Measurements from ENCODE around the gene OR10K1.

Gene OR10K1

GRCh38 chr1:158434741-158435140 lies 26.9 kb upstream of the OR10K1 start:
- no peak for TF ChIP-seq CTCF (IDR thresholded peaks at IDR 0.05; ENCODE audit: borderline replicate concordance, insufficient read depth, low read depth, low read length)
- H3K4me3 ChIP-seq (ENCODE audit: low read depth, low read length) = no peak overlapping the region

- TF ChIP-seq CTCF (IDR thresholded peaks at IDR 0.05; ENCODE audit: borderline replicate concordance, insufficient read depth, low read depth, low read length) = no peak
- no peak overlapping the region for H3K4me3 ChIP-seq (ENCODE audit: low read depth, low read length)
Measured at GRCh38 chr1:158445376-158445775, 16.3 kb upstream of the OR10K1 start.

GRCh38 chr1:158454537-158454936 lies 7.1 kb upstream of the OR10K1 start:
- TF ChIP-seq CTCF (IDR thresholded peaks at IDR 0.05; ENCODE audit: borderline replicate concordance, insufficient read depth, low read depth, low read length) = no peak
- H3K4me3 ChIP-seq (ENCODE audit: low read depth, low read length) = no peak overlapping the region

- no peak overlapping the region for H3K4me3 ChIP-seq (ENCODE audit: low read depth, low read length)
- TF ChIP-seq CTCF (IDR thresholded peaks at IDR 0.05; ENCODE audit: borderline replicate concordance, insufficient read depth, low read depth, low read length) = no peak
Measured at GRCh38 chr1:158457246-158457645, 4.4 kb upstream of the OR10K1 start.

- no peak for TF ChIP-seq CTCF (IDR thresholded peaks at IDR 0.05; ENCODE audit: borderline replicate concordance, insufficient read depth, low read depth, low read length)
- H3K4me3 ChIP-seq (ENCODE audit: low read depth, low read length) = no peak overlapping the region
Measured at GRCh38 chr1:158458263-158458662, 3.4 kb upstream of the OR10K1 start.

GRCh38 chr1:158471920-158472319 lies 10.3 kb downstream of the OR10K1 start, which contains the start of gene OR10R2:
TSS of gene OR10R2 (plus strand) at chr1:158472220. CDS start at chr1:158472326, 106 bp downstream.
- H3K4me3 ChIP-seq (ENCODE audit: low read depth, low read length) = no peak within 1 kb of the TSS
- no peak for TF ChIP-seq CTCF (IDR thresholded peaks at IDR 0.05; ENCODE audit: borderline replicate concordance, insufficient read depth, low read depth, low read length)

- no peak overlapping the region for H3K4me3 ChIP-seq (ENCODE audit: low read depth, low read length)
- no peak for TF ChIP-seq CTCF (IDR thresholded peaks at IDR 0.05; ENCODE audit: borderline replicate concordance, insufficient read depth, low read depth, low read length)
Measured at GRCh38 chr1:158485455-158485854, 23.8 kb downstream of the OR10K1 start.
